Adrenal gland (tissue), 12 donors: ENCODE data around the gene METTL8. TPM values are rescaled to one million over a fixed set of nuclear protein-coding genes. Genes with fewer than 3 reads are reported as not detected.
"Not testable (repeated sequence)": the region's sequence is repeated elsewhere in the genome, so short reads cannot be mapped to it uniquely, and the experiment has no call there.

ENCODE experiments used
- DNase-seq, 7 donors: peaks; one replicate each; pipeline ENCODE4 v3.0.0-alpha.2; 2019 to 2020
- H3K27ac ChIP-seq, 5 donors: fragments of 200-600 bp; sonication (generic) in 4 of 5; 1 replicate in 3 of 5; 2 replicates in 2 of 5; pipeline versions ENCODE4 v1.5.1 to v1.8.0; 2016 to 2020; ENCODE audit warnings: mild to moderate bottlenecking in 1 of 5
- H3K27me3 ChIP-seq: fragments of 200-600 bp; 2 replicates; pipeline ENCODE4 v1.8.0; 2021
- H3K36me3 ChIP-seq, 2 donors: fragments of 200-600 bp; replicated peaks in 1 of 2; 1 replicate in 1 of 2; 2 replicates in 1 of 2; pipeline versions ENCODE4 v1.5.1 to v1.8.0; 2018 to 2022
- H3K4me1 ChIP-seq, 2 donors: fragments of 200-600 bp; replicated peaks in 1 of 2; 1 replicate in 1 of 2; 2 replicates in 1 of 2; pipeline versions ENCODE4 v1.5.1 to v1.8.0; 2018 to 2021
- H3K4me3 ChIP-seq, 4 donors: fragments of 200-600 bp; sonication (generic) in 3 of 4; one replicate each; pipeline ENCODE4 v1.5.1; 2016 to 2018
- H3K9me3 ChIP-seq, 3 donors: fragments of 200-600 bp; sonication (generic) in 1 of 3; replicated peaks in 1 of 3; 1 replicate in 2 of 3; 2 replicates in 1 of 3; pipeline versions ENCODE4 v1.5.1 to v1.8.0; 2016 to 2021
- POLR2A ChIP-seq, 2 donors: fragments of 450-650 bp; IDR thresholded peaks; one replicate each; pipeline ENCODE4 v1.6.1; 2017; ENCODE audit warnings: antibody characterized with exemption in 2 of 2, mild to moderate bottlenecking in 2 of 2, moderate library complexity in 1 of 2
- WGBS, 4 donors: extraction: QIAGEN DNeasy Blood & Tissue Kit in 2 of 4; methylation state at CpG; one replicate each; pipeline versions ENCODE4 v1.1.5 to v1.1.7; 2013 to 2017; 5-methylcytosine and 5-hydroxymethylcytosine counted together
- intact Hi-C, 2 donors: fragments of 100-400 bp; cut with DNase I; formaldehyde crosslinking; loops; one replicate each; pipeline versions ENCODE4 v1.14.1 to v1.15.0; 2022 to 2023
- polyA plus RNA-seq, 3 donors: library from polyadenylated mRNA; stranded (reverse); fragments of 200-250 nt in 2 of 3; fragments of 350-450 nt in 1 of 3; fragmentation: Illumina TruSeq in 1 of 3; extraction: RNeasy Lipid Tissue Mini Kit (QIAGEN cat#74804) in 1 of 3; gene quantifications; one replicate each; pipeline ENCODE4 v1.2.3, GENCODE V29; 2013 to 2014
- total RNA-seq, 9 donors: library from RNA; depleted of rRNA in 4 of 9; stranded (reverse); fragments of >200 nt in 4 of 9; fragments of 120-200 nt in 1 of 9; fragmentation: NEBNext Ultra II Directional in 1 of 9; extraction: Animal tissue kit (Norgen Biotek cat#: 25700) in 1 of 9; gene quantifications; one replicate each; pipeline versions ENCODE4 v1.1.0 to v1.2.4, GENCODE V29; 2013 to 2023
- TF ChIP-seq, protein P1 (sequence below), 6 experiments: fragments of 450-650 bp in 4 of 6; fragments of 200-600 bp in 2 of 6; sonication (generic) in 1 of 6; IDR thresholded peaks; 1 replicate in 5 of 6; 2 replicates in 1 of 6; pipeline versions ENCODE4 v1.5.1 to v1.8.0; 2016 to 2021; ENCODE audit warnings: antibody characterized with exemption in 6 of 6, mild to moderate bottlenecking in 2 of 6, moderate library complexity in 1 of 6
- donor health status: healthy with polysubstance abuse.
- donor health status: Bipolar disorder and iron deficiency.
- donor health status: DM: yes; HTN: yes; CAD: no.
- donor health status: DM: no; HTN: no; CAD: no.
- donor health status: DM: no; HTN: no; CAD: no.
- donor health status: DM: yes; HTN: yes; CAD: no.

The METTL8 gene
- total and polyA plus RNA-seq, 12 donors, result 3.3 to 37.5 (median 19.7) TPM

DNA sequence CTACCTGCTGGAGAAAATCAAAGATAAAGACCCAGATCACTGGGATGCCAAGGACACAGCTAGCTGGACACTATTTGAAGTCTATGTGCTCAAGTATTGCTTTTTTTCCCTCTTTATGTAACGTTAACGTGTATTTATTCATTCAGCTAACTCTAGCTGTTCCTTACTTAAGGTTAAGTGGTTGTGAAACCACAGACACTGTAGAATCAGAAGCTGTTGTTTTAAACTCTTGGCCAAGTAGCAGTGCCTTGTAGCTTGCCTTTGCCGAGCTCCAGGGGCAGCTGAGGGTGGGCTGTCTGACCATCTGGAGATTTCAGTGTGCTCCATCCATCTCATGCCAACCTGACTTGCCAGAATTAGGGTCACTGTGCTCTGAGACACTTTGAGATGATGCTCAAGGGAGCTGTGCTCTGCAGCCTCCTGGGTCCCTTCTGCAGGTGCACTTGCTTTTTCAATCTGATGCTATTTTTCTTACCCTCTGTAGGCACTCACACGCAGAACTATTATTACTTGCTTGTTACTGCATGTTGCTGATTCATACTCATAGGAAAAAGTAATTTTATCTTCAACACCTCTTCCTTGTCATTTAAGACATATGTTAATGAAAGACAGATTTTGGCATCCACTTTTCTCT is 116.2 kb downstream of the METTL8 start:
- H3K27me3 ChIP-seq, result no peaks in the 10 kb centered on the region
- no peak overlapping the region for H3K4me3 ChIP-seq
- no peaks in the 10 kb centered on the region for H3K36me3 ChIP-seq
- WGBS, 4 donors, result 81 to 91% (median 86%) methylated on average over 4 of the region's 4 CpGs
- H3K27ac ChIP-seq, result no peak overlapping the region
- H3K4me1 ChIP-seq, result peaks cover 5 to 13% of the 10 kb centered on the region in 2 donors
- no peaks in the 10 kb centered on the region for H3K9me3 ChIP-seq
- DNase-seq, result no peak
- intact Hi-C loops, result no loop called here
- no peak for TF ChIP-seq POLR2A (IDR thresholded peaks at IDR 0.05)
- TF ChIP-seq, protein P1, sequence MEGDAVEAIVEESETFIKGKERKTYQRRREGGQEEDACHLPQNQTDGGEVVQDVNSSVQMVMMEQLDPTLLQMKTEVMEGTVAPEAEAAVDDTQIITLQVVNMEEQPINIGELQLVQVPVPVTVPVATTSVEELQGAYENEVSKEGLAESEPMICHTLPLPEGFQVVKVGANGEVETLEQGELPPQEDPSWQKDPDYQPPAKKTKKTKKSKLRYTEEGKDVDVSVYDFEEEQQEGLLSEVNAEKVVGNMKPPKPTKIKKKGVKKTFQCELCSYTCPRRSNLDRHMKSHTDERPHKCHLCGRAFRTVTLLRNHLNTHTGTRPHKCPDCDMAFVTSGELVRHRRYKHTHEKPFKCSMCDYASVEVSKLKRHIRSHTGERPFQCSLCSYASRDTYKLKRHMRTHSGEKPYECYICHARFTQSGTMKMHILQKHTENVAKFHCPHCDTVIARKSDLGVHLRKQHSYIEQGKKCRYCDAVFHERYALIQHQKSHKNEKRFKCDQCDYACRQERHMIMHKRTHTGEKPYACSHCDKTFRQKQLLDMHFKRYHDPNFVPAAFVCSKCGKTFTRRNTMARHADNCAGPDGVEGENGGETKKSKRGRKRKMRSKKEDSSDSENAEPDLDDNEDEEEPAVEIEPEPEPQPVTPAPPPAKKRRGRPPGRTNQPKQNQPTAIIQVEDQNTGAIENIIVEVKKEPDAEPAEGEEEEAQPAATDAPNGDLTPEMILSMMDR (IDR thresholded peaks at IDR 0.05), result no peak

GRCh38 chr2:171316755-171317337 is 116.9 kb downstream of the METTL8 start:
- 84 to 91% (median 88%) methylated on average over 7 of the region's 7 CpGs for WGBS, 4 donors
- TF ChIP-seq, protein P1 (IDR thresholded peaks at IDR 0.05), result no peak
- no peak for TF ChIP-seq POLR2A (IDR thresholded peaks at IDR 0.05)
- no peaks in the 10 kb centered on the region for H3K9me3 ChIP-seq
- H3K27ac ChIP-seq, result no peak overlapping the region
- H3K27me3 ChIP-seq, result no peaks in the 10 kb centered on the region
- no peak for DNase-seq
- peaks cover 5 to 13% of the 10 kb centered on the region in 2 donors for H3K4me1 ChIP-seq
- no peaks in the 10 kb centered on the region for H3K36me3 ChIP-seq
- H3K4me3 ChIP-seq, result no peak overlapping the region
- intact Hi-C loops, result no loop called here

- intact Hi-C loops, result no loop called here
- no peak for DNase-seq
- no peak for TF ChIP-seq POLR2A (IDR thresholded peaks at IDR 0.05)
- TF ChIP-seq, protein P1 (IDR thresholded peaks at IDR 0.05), result no peak
- Histone ChIP-seq H3K27me3 (no peaks in the 10 kb centered on the region), H3K27ac (no peak overlapping the region), H3K9me3 (no peaks in the 10 kb centered on the region), H3K4me1 (peaks cover 5 to 13% of the 10 kb centered on the region in 2 donors), H3K36me3 (no peaks in the 10 kb centered on the region), H3K4me3 (no peak overlapping the region)
- 43 to 72% (median 60%) methylated on average over 2 of the region's 2 CpGs for WGBS, 4 donors
Measured at GRCh38 chr2:171316220-171316619, 117.6 kb downstream of the METTL8 start.

DNA sequence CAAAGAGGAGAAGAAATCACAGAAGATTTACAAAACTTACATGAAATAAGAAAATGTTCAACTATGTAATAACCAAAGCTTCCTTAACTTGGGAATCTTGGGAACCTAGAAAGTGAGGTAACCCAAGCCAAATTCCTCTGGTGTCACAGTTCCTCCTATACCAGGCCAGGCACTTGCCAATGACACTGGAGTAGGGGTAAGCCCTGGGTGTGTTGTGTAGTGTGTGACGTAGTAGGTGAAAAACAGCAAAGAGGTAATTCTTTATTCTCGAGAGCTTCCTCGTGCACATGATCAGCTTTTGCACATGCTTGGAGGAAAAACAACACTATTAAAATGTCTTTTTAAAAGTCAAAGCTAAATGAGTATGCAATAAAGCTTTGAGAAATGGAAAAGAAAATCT is 118.0 kb downstream of the METTL8 start:
- H3K36me3 ChIP-seq, result no peaks in the 10 kb centered on the region
- intact Hi-C loops, result no loop called here
- no peak overlapping the region for H3K27ac ChIP-seq
- no peak overlapping the region for H3K4me3 ChIP-seq
- no peak for DNase-seq
- no peaks in the 10 kb centered on the region for H3K9me3 ChIP-seq
- H3K4me1 ChIP-seq, result peaks cover 5 to 13% of the 10 kb centered on the region in 2 donors
- TF ChIP-seq POLR2A (IDR thresholded peaks at IDR 0.05), result no peak
- TF ChIP-seq, protein P1 (IDR thresholded peaks at IDR 0.05), result no peak
- no peaks in the 10 kb centered on the region for H3K27me3 ChIP-seq
- 86 to 95% (median 89%) methylated on average over 3 of the region's 3 CpGs for WGBS, 4 donors

DNA sequence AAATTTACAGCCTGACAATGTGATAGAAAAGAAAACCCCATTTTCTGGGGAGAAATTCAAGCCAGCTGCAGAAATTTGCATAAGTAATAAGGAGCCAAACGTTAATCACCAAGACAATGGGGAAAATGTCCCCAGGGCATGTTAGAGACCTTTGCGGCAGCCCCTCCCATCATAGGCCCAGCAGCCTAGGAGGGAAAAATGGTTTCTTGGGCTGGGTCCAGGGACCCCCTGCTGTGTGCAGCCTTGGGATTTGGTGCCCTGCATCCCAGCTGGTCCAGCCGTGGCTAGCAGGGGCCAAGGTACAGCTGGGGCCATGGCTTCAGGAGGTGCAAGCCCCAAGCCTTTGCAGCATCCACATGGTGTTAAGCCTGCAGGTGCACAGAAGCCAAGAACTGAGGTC is 121.6 kb downstream of the METTL8 start:
- WGBS, 4 donors, result 86 to 95% (median 90%) methylated on average over 2 to 3 of the region's 3 CpGs
- intact Hi-C loops, H3K4me3 ChIP-seq, H3K9me3 ChIP-seq, H3K27ac ChIP-seq, H3K36me3 ChIP-seq, DNase-seq, H3K4me1 ChIP-seq, H3K27me3 ChIP-seq: not testable (repeated sequence)

DNA sequence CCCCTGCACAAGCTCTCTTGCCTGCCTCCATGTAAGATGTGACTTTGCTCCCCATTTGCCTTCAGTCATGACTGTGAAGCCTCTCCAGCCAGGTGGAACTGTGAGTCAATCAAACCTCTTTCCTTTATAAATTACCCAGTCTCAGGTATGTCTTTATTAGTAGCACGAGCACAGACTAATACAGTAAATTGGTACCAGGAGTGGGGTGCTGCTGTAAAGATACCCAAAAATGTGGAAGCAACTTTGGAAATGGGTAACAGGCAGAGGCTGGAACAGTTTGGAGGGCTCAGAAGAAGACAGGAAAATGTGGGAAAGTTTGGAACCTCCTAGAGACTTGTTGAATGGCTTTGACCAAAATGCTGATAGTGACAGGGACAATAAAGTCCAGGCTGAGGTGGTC is 122.2 kb downstream of the METTL8 start:
- H3K4me1 ChIP-seq, intact Hi-C loops, H3K36me3 ChIP-seq, H3K9me3 ChIP-seq, H3K27me3 ChIP-seq, H3K4me3 ChIP-seq, H3K27ac ChIP-seq, DNase-seq: not testable (repeated sequence)
- WGBS, 4 donors, result 89 to 100% (median 92%) methylated on average over 1 of the region's 1 CpG
